ENCODE measurements around the gene SMYD3.

SMYD3 gene

DNA sequence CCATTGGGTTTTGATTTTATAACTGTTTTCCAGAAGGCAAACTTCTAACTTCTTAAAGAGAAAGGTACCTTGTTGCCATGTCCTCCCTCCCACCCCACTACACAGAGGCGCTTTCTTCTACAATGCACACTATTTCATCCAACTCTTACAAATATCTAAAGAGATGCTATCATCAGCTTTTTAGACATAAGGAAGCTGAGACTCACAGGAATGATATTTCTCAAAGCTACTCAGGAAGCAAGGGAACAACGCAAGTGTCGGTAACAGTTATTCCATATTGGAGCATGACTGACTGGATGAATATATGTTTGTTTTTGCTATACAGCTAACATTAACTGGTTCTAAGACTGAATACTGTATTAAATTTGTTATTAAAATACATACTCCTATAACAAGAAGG, 318.0 kb downstream of the SMYD3 start:
- in situ Hi-C loops (cut with MboI; ENCODE audit: low sequenced_read_pairs): no loop called here

- in situ Hi-C loops (cut with MboI; ENCODE audit: low sequenced_read_pairs): no loop called here
Observed at GRCh38 chr1:246187834-246188372, 319.2 kb downstream of the SMYD3 start.

- in situ Hi-C loops (cut with MboI; ENCODE audit: low sequenced_read_pairs): no loop called here
Observed at GRCh38 chr1:246184503-246184902, 322.6 kb downstream of the SMYD3 start.

DNA sequence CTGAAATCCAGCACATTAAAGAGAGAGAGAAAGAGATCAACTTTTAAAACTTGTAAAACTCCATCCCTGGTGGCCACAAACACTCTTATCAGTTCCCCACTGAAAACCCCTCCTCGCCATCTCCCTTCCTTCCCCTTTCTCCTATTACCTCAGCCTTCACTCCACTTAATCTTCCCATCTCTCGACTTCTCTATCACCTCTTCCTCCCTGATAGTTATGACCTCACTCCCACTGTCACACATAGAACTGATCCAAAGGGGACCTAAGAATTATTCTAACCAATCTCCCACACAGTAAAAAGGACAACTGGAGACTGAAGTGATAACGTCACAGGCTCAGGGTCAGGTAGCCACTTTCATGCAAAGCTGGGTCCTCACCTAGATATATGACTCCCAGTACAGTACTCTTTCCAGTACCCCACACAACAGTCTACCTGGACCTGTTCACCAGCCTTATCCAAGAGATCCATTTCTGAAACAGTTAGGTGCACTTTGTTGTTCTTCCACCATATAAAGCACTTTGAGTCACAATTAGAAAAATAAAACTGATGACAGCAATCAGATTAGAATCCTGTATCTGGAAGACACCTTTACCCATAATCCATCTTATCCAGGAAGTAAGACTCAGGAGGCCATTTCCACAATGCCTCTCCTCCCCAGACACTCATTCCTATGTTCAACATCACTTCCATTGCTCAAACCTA, 324.8 kb downstream of the SMYD3 start:
- in situ Hi-C loops (cut with MboI; ENCODE audit: low sequenced_read_pairs): no loop called here

GRCh38 chr1:246181241-246181640, 325.8 kb downstream of the SMYD3 start:
- in situ Hi-C loops (cut with MboI; ENCODE audit: low sequenced_read_pairs): no loop called here

DNA sequence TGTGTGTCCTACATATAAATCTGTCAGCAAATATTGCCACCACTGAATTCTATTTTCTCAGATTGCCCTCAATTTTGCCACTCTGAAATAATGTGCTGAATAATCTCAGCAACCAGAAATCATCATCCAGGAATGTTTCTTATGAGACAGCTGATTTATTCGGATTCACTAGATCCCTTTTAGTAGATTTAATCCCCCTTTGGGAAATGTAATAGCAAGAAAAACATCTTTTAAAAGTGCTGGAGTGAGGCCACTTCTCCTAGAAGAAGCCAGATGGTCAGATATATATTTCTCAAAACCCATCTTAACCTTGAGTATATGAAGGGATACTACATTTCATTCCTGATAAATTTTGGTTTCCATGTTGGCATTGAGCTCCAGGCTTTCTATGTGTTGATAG, 327.7 kb downstream of the SMYD3 start:
- in situ Hi-C loops (cut with MboI; ENCODE audit: low sequenced_read_pairs): no loop called here

DNA sequence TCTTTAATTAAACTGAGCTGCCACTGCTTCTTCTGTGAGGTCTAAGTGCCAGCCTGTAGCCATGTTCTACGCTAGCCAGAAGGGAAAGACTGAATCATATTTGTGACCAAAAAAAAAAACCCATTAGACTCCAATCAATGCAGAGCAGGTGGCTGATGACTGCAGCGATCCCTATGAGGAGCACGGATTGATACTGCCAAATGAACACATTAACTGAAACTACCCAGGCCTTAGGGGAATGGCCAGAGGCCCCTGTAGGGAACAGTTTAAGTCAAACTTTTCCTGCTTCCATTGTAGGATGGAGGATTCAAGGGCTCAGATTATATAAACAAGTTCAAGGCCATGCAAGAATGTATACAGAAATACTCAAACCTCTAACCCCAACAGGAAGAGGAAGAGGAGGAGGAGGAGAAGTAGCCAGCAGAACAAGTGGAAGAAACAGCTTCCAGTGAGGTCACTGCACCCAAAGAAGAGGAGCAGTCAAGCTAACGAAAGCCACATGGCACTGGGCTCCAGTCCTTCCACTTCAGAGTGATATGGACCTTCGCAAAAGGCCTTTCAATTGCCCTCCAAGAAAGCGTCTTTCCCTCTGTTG, 328.3 kb downstream of the SMYD3 start:
- in situ Hi-C loops (cut with MboI; ENCODE audit: low sequenced_read_pairs): no loop called here

DNA sequence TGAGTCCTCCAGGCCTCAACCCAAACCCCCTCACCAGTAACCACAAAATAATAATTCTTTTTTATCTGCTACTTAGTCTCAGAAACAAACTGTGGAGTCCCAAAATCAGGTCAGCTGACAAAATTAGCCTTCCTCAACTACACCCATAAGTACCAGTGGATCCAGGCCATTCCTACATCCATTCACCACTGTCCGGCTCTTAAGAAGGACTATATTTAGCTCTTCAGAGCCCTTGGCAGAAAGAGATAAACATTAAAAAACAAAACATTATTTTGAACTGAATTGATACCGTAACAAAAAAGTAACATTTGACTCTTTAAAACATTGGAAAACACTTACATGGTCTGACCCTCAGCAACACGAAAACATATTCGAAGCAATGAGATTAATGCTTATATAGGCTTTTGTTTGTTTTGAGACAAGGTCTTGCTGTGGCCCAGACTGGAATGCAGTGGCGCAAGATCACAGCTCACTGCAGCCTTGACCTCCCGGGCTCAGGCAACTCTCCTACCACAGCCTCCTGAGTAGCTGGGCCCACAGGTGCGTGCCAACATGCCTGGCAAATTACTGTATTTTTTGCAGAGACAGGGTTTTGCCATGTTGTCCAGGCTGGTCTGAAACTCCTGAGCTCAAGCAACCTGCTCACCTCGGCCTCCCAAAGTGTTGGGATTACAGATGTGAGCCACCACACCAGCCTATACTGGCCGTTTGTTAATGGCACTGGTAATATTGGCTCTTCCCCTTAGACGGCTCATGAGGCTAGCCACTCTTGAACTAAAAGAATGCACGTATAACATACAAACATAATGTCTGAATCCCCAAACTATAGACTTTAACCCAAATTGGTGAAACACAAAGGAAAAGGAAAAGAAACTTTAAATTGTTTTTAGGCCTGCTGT, 330.7 kb downstream of the SMYD3 start:
- in situ Hi-C loops (cut with MboI; ENCODE audit: low sequenced_read_pairs): no loop called here

DNA sequence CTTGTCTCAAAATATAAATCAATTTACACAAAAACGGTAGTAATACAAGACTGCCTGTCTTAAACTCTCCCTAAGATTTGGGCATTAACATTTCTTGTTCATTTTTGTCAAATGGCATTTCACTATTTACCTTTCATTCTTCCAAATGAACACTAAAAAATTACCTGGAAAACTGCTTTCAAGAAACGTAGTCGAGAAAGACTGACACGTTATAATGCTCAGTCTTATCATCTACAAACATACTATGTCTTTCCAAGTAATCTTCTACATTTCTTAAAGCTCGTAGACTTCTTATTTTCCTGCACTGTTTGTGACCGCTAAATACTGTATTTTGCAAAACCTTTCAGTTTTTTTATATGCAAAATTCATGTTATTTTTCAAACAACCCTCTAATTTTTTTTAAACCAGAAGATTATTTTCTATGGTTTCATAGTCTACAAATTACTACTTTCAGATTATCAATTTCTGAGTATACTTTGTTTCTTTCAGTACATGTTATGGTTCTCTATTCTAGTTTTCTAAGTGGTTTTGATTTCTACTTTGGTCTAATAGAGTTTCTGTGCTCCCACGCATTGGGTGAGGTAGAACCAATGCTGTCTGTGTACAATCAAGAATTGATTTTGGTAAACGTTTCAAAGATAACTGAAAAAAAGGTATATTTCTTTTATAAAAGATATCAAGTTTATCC, 336.4 kb downstream of the SMYD3 start:
- in situ Hi-C loops (cut with MboI; ENCODE audit: low sequenced_read_pairs): no loop called here

DNA sequence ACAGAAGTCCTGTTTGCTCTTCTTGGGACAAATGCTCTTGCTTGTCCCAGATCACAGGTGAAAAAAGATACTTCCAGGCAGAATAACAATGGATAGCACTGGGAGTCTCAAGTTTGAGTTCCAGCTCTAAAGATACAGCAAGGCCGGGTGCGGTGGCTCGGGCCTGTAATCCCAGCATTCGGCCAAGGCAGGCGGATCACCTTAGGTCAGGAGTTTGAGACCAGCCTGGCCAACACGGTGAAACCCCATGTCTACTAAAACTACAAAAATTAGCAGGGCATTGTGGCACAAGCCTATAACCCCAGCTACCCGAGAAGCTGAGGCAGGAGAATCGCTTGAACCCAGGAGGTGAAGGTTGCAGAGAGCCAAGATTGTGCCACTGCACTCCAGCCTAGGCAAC, 337.6 kb downstream of the SMYD3 start:
- in situ Hi-C loops (cut with MboI; ENCODE audit: low sequenced_read_pairs): no loop called here

DNA sequence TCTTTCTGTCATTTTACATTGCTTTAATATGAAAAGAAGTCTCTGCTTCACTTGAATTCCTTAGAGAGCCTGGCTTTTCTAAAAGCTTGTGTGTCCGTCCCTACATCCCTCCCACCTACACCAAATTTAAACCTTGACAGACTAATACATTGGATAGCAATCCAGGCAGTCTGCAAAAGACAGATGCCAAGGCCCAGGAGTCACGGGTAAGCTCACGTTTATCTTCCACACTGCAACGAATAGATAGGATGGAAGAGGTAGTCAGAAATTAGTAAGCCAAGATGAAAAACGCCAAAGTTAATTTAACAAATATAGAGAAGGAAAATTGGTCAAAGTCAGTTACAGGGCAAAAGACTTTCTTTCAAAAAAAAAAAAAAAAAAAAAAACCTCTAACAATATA, 338.1 kb downstream of the SMYD3 start:
- in situ Hi-C loops (cut with MboI; ENCODE audit: low sequenced_read_pairs): no loop called here

DNA sequence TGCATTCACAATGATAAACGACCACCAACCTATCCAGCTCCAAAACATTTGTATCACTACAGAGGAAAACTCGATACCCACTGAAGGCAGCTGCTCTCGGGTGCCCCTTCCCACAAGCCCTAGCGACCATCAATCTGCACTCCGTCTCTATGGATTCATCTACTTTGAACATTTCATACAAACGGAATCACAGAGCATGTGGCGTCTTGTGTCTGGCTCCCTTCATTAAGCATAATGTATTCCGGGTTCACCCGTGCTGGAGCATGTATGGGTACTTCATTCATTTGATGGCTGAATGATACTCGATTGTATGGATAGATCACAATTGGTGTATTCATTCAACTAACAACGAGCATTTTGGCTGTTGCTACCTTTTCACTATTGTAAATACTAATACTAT, 340.2 kb downstream of the SMYD3 start:
- in situ Hi-C loops (cut with MboI; ENCODE audit: low sequenced_read_pairs): no loop called here

DNA sequence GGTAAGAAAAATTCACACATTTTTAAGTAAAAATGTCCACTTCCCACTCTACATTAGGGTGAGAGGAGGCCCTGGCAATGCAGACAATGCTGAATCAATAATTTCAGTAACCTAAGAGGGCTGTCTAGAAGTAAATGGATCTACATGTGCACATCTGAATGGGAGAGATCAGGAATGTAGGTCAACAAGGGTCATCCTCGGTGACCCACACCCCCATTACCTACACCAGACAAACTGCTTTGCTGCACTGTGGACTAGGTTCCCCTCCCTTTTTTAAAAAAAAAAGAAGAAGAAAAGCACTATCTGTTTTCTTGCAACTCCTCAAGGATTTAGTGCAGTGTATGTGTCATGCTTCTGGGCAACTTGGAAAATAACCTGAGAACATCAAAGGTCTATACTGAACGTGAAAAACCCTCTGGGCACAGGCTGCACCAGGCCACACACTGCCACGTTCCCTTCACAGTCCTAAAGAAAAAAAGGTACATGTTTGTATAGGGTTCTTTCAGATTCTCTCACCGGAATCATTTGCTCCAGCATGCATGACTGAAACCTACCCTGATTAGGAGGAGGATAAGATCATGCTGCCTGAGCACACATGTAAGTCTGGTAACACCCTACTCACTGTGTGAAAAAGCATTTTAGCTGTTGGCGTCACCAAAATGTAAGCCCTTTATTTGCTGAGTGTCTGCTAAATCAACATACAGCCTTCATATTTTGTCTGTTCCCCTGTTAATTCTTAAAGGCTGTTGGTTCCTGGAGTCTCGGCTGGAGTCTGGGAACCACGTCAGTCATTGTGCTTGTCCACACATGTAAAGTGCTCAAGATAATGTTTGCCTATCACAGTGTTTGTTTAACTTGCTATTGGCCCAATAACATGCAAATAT, 341.0 kb downstream of the SMYD3 start:
- in situ Hi-C loops (cut with MboI; ENCODE audit: low sequenced_read_pairs): no loop called here

DNA sequence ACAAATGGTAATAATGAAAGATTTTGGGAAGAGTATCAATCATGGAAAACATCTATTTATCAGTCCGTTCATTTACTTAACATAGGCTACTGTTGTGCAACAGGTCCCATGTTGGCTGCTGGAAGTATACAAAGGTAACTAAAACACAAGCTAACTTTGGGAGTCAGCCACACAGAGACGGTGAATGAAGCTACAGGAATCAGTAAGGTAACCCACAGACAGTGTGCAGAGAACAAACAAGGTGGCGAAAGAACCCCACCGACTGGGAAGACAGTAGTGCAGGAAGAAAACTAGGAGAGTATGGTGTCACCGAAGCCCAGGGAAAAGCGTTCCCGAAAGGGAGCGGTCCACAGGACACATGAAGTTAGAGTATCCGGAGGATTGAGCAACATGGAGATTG, 342.3 kb downstream of the SMYD3 start:
- in situ Hi-C loops (cut with MboI; ENCODE audit: low sequenced_read_pairs): no loop called here

GRCh38 chr1:246162560-246162959, 344.5 kb downstream of the SMYD3 start:
- in situ Hi-C loops (cut with MboI; ENCODE audit: low sequenced_read_pairs): no loop called here

DNA sequence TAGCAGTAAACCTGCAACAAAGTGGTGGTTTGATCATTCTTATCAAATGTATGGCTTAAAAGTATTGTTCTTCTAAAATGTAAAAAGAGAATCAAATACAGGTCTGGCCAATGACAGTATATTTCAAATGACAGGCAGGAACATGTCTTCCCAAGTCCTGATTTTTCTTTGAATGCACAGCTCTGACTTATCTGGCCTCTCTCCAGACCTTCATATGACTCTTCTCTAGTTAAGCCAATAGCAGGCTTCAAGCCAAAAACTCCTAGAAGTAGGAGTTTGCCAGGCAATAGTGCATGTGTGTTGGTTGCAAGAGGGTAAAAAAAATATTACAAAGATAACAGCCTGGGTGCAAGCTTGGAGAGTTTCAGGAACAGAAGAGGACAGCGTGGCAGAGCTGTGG, 345.5 kb downstream of the SMYD3 start:
- in situ Hi-C loops (cut with MboI; ENCODE audit: low sequenced_read_pairs): no loop called here

DNA sequence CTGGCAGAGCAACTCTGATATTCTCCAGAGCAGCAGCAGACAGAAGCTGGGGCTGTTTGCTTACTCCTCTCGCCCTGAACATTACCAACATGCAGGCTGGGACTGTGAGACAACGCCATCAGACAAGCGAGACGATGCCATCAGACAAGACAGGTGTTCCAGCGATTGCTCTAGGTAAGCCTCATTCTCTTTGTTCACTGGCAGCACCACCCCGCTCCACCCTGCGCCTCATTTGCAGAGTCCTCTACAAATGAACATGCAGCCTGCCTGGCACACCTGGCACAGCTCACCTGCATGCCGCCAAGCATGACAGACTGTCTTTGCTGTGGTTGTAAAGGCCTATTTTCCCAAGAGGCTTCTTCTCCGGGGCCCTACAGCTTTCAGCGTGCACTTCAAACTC, 346.2 kb downstream of the SMYD3 start:
- in situ Hi-C loops (cut with MboI; ENCODE audit: low sequenced_read_pairs): no loop called here

DNA sequence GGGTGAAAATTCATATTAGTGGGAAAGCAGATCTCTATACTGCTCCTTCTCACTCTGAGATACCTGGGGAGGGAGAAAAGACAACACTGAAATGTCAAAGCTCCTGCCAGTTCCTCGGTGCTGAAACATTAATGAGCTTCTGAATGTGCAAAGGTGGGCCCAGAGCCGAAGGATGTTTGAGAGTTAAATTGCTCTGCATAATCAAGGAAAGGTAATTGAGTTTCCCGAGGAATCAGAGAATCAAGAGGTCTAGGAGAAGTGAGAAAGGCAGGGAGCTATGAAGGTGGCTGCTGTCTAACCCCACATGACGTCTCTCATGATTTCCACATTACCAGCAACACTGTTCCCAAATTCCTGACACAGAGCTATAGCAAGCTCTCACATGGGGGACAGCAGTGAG, 346.7 kb downstream of the SMYD3 start:
- in situ Hi-C loops (cut with MboI; ENCODE audit: low sequenced_read_pairs): no loop called here

- in situ Hi-C loops (cut with MboI; ENCODE audit: low sequenced_read_pairs): no loop called here
Observed at GRCh38 chr1:246159279-246160227, 347.5 kb downstream of the SMYD3 start.

Data from HL-60/S4 treated with phorbol 12-myristate 13-acetate at 8.2 ng/mL for 4 days and 3 days (cell line).